ENCODE measurements around the gene GREB1.

Gene GREB1

GRCh38 chr2:11687736-11688135 lies 153.9 kb downstream of the GREB1 start:
- no peak for DNase-seq

DNA sequence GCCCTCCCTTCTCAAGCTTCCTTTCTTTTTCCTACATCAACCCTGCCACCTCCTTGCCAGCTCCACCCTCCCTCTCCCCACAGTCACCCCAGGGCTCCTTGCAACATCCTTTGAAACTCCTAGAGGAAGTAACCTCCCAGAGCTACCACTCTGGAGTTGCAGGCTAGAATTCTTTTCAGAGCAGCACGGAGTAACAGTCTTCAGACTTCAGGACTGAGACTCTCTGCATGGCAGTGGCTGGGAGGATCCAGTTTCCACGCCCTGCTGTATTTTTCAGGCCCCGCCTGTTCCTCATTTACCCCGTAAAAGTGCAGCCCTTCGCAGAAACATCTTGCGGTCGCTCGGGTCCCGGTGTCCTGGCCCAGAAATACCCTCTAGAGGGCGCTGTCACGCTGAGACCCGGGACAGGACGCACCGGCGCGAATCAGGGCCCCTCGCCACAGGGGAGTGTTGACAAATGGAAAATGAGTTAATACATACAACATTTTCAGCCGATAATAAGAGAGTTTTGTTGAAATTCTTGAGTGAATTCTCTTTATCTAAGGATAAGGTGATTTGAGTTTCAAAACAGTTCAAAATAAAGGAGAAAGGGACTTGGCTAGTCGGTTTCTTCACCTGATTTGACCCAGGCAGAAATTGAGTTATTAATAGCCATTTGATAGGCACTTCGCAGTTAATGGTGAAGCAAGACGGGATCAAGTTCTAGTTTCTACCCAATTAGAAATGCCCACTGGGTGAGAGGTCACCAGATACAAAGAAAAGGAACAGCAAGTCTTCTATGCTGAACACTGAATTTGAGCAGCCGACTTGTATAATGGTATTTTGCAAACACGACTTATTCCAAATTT lies 154.6 kb downstream of the GREB1 start:
- peak; percentile 71 for DNase-seq

GRCh38 chr2:11691076-11691660 lies 157.3 kb downstream of the GREB1 start:
- no peak for DNase-seq
